Tibial artery (tissue), 4 donors: ENCODE results near the gene LENEP.

Experiments
- DNase-seq, 2 donors: peaks; one replicate each; pipeline ENCODE4 v3.0.0-alpha.2; 2019
- H3K27ac ChIP-seq, 2 donors: fragments of 200-600 bp; sonication (generic) in 1 of 2; 1 replicate in 1 of 2; 2 replicates in 1 of 2; pipeline ENCODE4 v1.5.1; 2018 to 2019; ENCODE audit warnings: mild to moderate bottlenecking in 1 of 2
- H3K27me3 ChIP-seq, 2 donors: fragments of 200-600 bp; sonication (generic) in 1 of 2; one replicate each; pipeline versions ENCODE4 v1.5.1 to v1.6.0; 2016 to 2019
- H3K36me3 ChIP-seq, 3 donors: fragments of 200-600 bp; sonication (generic) in 2 of 3; one replicate each; pipeline ENCODE4 v1.5.1; 2016 to 2019; ENCODE audit warnings: mild to moderate bottlenecking in 2 of 3
- H3K4me1 ChIP-seq, 4 donors: fragments of 200-600 bp; sonication (generic) in 2 of 4; 1 replicate in 3 of 4; 2 replicates in 1 of 4; pipeline ENCODE4 v1.5.1; 2016 to 2019
- H3K4me3 ChIP-seq, 2 donors: fragments of 200-600 bp; sonication (generic) in 1 of 2; 1 replicate in 1 of 2; 2 replicates in 1 of 2; pipeline ENCODE4 v1.5.1; 2018 to 2019; ENCODE audit warnings: mild to moderate bottlenecking in 2 of 2
- H3K9me3 ChIP-seq, 3 donors: fragments of 200-600 bp; sonication (generic) in 1 of 3; one replicate each; pipeline ENCODE4 v1.5.1; 2016 to 2019
- CTCF ChIP-seq, 2 experiments: fragments of 200-600 bp in 1 of 2; fragments of 450-650 bp in 1 of 2; IDR thresholded peaks; one replicate each; pipeline ENCODE4 v1.5.1; 2017 to 2019; ENCODE audit warnings: antibody characterized with exemption in 2 of 2, mild to moderate bottlenecking in 1 of 2, moderate library complexity in 1 of 2
- intact Hi-C: fragments of 100-400 bp; cut with DNase I; formaldehyde crosslinking; loops from one replicate; pipeline ENCODE4 v1.15.0; 2023; ENCODE audit warnings: low total_unique reads

Gene LENEP

GRCh38 chr1:155034318-155035208 lies 41.2 kb downstream of the LENEP start:
- Histone ChIP-seq H3K36me3 (no peaks in the 10 kb centered on the region), H3K9me3 (no peaks in the 10 kb centered on the region), H3K27ac (no peak overlapping the region), H3K27me3 (peaks cover 0 to 3% of the 10 kb centered on the region in 2 donors), H3K4me1 (no peaks in the 10 kb centered on the region), H3K4me3 (no peak overlapping the region)
- DNase-seq = no peak
- no peak for TF ChIP-seq CTCF (IDR thresholded peaks at IDR 0.05)
- intact Hi-C loops = no loop called here

GRCh38 chr1:155035936-155036335 lies 42.5 kb downstream of the LENEP start:
- Histone ChIP-seq H3K27me3 (peaks cover 0 to 3% of the 10 kb centered on the region in 2 donors), H3K9me3 (no peaks in the 10 kb centered on the region), H3K27ac (no peak overlapping the region), H3K4me1 (no peaks in the 10 kb centered on the region), H3K4me3 (no peak overlapping the region), H3K36me3 (no peaks in the 10 kb centered on the region)
- intact Hi-C loops = no loop called here
- TF ChIP-seq CTCF (IDR thresholded peaks at IDR 0.05) = no peak
- no peak for DNase-seq

- no peak for DNase-seq
- H3K9me3 ChIP-seq = no peaks in the 10 kb centered on the region
- H3K4me3 ChIP-seq = no peak overlapping the region
- no peaks in the 10 kb centered on the region for H3K4me1 ChIP-seq
- no peak overlapping the region for H3K27ac ChIP-seq
- no peaks in the 10 kb centered on the region for H3K36me3 ChIP-seq
- intact Hi-C loops = no loop called here
- no peak for TF ChIP-seq CTCF (IDR thresholded peaks at IDR 0.05)
- H3K27me3 ChIP-seq = peaks cover 0 to 3% of the 10 kb centered on the region in 2 donors
Observed at GRCh38 chr1:155037043-155037442, 43.7 kb downstream of the LENEP start.

GRCh38 chr1:155037851-155038441 lies 44.6 kb downstream of the LENEP start:
- intact Hi-C loops = no loop called here
- Histone ChIP-seq H3K27ac (no peak overlapping the region), H3K4me3 (no peak overlapping the region), H3K27me3 (peaks cover 0 to 3% of the 10 kb centered on the region in 2 donors), H3K36me3 (no peaks in the 10 kb centered on the region), H3K4me1 (no peaks in the 10 kb centered on the region), H3K9me3 (no peaks in the 10 kb centered on the region)
- no peak for DNase-seq
- TF ChIP-seq CTCF (IDR thresholded peaks at IDR 0.05) = no peak

GRCh38 chr1:155038602-155039307 lies 45.4 kb downstream of the LENEP start:
- intact Hi-C loops = no loop called here
- H3K9me3 ChIP-seq = no peaks in the 10 kb centered on the region

More at GRCh38 chr1:155038602-155039307, 45.4 kb downstream of the LENEP start:
- Histone ChIP-seq H3K4me3 (no peak overlapping the region), H3K27me3 (peaks cover 0 to 3% of the 10 kb centered on the region in 2 donors), H3K4me1 (no peaks in the 10 kb centered on the region), H3K36me3 (no peaks in the 10 kb centered on the region), H3K27ac (no peak overlapping the region)
- no peak for DNase-seq
- TF ChIP-seq CTCF (IDR thresholded peaks at IDR 0.05) = no peak
